Stimulated activated effector memory CD8-positive, alpha-beta T cell treated with anti-CD3 and anti-CD28 coated beads, Interleukin-12 subunit alpha, Interleukin-12 subunit beta, amount 100 ng/mL, for 72 hours (primary cell): Measurements from ENCODE around the gene RIIAD1.
A peak's percentile ranks its signal among the peaks of the same experiment; 100 is the strongest.

ENCODE experiments used
- ATAC-seq: fragments of 150-1000 bp; cut with Tn5 transposase; 2 replicates; pipeline ENCODE4 v1.10.0; 2021
- DNase-seq, 2 donors: peaks; one replicate each; pipeline ENCODE4 v3.0.0; 2021 to 2022; ENCODE audit warnings: low spot score in 2 of 2
- H3K27ac Mint-ChIP-seq: one replicate; pipeline ENCODE4 v1.8.0; 2022; ENCODE audit warnings: mild to moderate bottlenecking, mixed read lengths
- H3K36me3 Mint-ChIP-seq: one replicate; pipeline ENCODE4 v1.8.0; 2022; ENCODE audit warnings: mild to moderate bottlenecking, mixed read lengths
- H3K4me1 Mint-ChIP-seq: one replicate; pipeline ENCODE4 v1.8.0; 2022; ENCODE audit warnings: mixed read lengths
- H3K4me3 Mint-ChIP-seq: one replicate; pipeline ENCODE4 v1.8.0; 2022; ENCODE audit warnings: mild to moderate bottlenecking, mixed read lengths
- H3K9me3 Mint-ChIP-seq: one replicate; pipeline ENCODE4 v1.8.0; 2022; ENCODE audit warnings: mixed read lengths

RIIAD1 gene

GRCh38 chr1:151705753-151706463 is 15.4 kb upstream of the RIIAD1 start:
- peak overlapping the region; percentile 32 for H3K27ac Mint-ChIP-seq
- ATAC-seq (no peak), DNase-seq (no peak)
- H3K36me3 Mint-ChIP-seq, result no peaks in the 10 kb centered on the region
- H3K4me1 Mint-ChIP-seq, result peaks cover 19% of the 10 kb centered on the region
- no peak overlapping the region for H3K4me3 Mint-ChIP-seq
- no peaks in the 10 kb centered on the region for H3K9me3 Mint-ChIP-seq

- Mint-ChIP-seq H3K27ac (peak overlapping the region; percentile 45), H3K4me1 (peaks cover 19% of the 10 kb centered on the region), H3K9me3 (no peaks in the 10 kb centered on the region), H3K4me3 (no peak overlapping the region), H3K36me3 (no peaks in the 10 kb centered on the region)
- ATAC-seq (no peak), DNase-seq (no peak)
These were observed 14.6 kb upstream of the RIIAD1 start for GRCh38 chr1:151706464-151707415.

GRCh38 chr1:151707541-151708065 is 13.7 kb upstream of the RIIAD1 start:
- peaks cover 18% of the 10 kb centered on the region for H3K4me1 Mint-ChIP-seq
- no peak overlapping the region for H3K4me3 Mint-ChIP-seq
- no peaks in the 10 kb centered on the region for H3K9me3 Mint-ChIP-seq
- no peak overlapping the region for H3K27ac Mint-ChIP-seq
- ATAC-seq, result no peak
- DNase-seq, result no peak
- H3K36me3 Mint-ChIP-seq, result no peaks in the 10 kb centered on the region

- no peak for ATAC-seq
- peaks cover 6% of the 10 kb centered on the region for H3K4me1 Mint-ChIP-seq
These were observed 12.4 kb upstream of the RIIAD1 start for GRCh38 chr1:151708891-151709290.

GRCh38 chr1:151710187-151710840 is 11.0 kb upstream of the RIIAD1 start:
- Mint-ChIP-seq H3K27ac (peak overlapping the region; percentile 65), H3K36me3 (no peaks in the 10 kb centered on the region), H3K4me1 (peaks cover 6% of the 10 kb centered on the region), H3K4me3 (no peak overlapping the region), H3K9me3 (no peaks in the 10 kb centered on the region)
- DNase-seq (no peak), ATAC-seq (no peak)

More at GRCh38 chr1:151708891-151709290, 12.4 kb upstream of the RIIAD1 start:
- Mint-ChIP-seq H3K36me3 (no peaks in the 10 kb centered on the region), H3K9me3 (no peaks in the 10 kb centered on the region), H3K27ac (no peak overlapping the region), H3K4me3 (no peak overlapping the region)
- no peak for DNase-seq

GRCh38 chr1:151711044-151711800 is 10.1 kb upstream of the RIIAD1 start:
- peaks cover 10% of the 10 kb centered on the region for H3K4me1 Mint-ChIP-seq
- DNase-seq, result no peak
- no peaks in the 10 kb centered on the region for H3K9me3 Mint-ChIP-seq
- ATAC-seq, result no peak
- no peaks in the 10 kb centered on the region for H3K36me3 Mint-ChIP-seq
- H3K4me3 Mint-ChIP-seq, result no peak overlapping the region
- no peak overlapping the region for H3K27ac Mint-ChIP-seq

- Mint-ChIP-seq H3K36me3 (peaks cover 3% of the 10 kb centered on the region), H3K9me3 (no peaks in the 10 kb centered on the region), H3K4me3 (no peak overlapping the region), H3K27ac (no peak overlapping the region), H3K4me1 (peaks cover 12% of the 10 kb centered on the region)
- DNase-seq, result no peak
- no peak for ATAC-seq
These were observed 9.4 kb upstream of the RIIAD1 start for GRCh38 chr1:151711951-151712350.

- Mint-ChIP-seq H3K9me3 (no peaks in the 10 kb centered on the region), H3K4me3 (no peak overlapping the region), H3K4me1 (peaks cover 20% of the 10 kb centered on the region), H3K27ac (no peak overlapping the region), H3K36me3 (peaks cover 6% of the 10 kb centered on the region)
- DNase-seq (no peak), ATAC-seq (no peak)
These were observed 8.3 kb upstream of the RIIAD1 start for GRCh38 chr1:151713044-151713443.

GRCh38 chr1:151713874-151714273 is 7.4 kb upstream of the RIIAD1 start:
- H3K4me3 Mint-ChIP-seq, result no peak overlapping the region
- ATAC-seq, result no peak
- peaks cover 20% of the 10 kb centered on the region for H3K4me1 Mint-ChIP-seq
- no peaks in the 10 kb centered on the region for H3K9me3 Mint-ChIP-seq
- peaks cover 6% of the 10 kb centered on the region for H3K36me3 Mint-ChIP-seq
- H3K27ac Mint-ChIP-seq, result no peak overlapping the region
- DNase-seq, result no peak

- no peak for ATAC-seq
These were observed 6.2 kb upstream of the RIIAD1 start for GRCh38 chr1:151714820-151715725.

GRCh38 chr1:151715726-151716404 is 5.5 kb upstream of the RIIAD1 start:
- Mint-ChIP-seq H3K36me3 (peaks cover 6% of the 10 kb centered on the region), H3K9me3 (no peaks in the 10 kb centered on the region), H3K4me1 (peaks cover 29% of the 10 kb centered on the region), H3K4me3 (peak overlapping the region; percentile 76), H3K27ac (no peak overlapping the region)
- DNase-seq (no peak), ATAC-seq (no peak)

More at GRCh38 chr1:151714820-151715725, 6.2 kb upstream of the RIIAD1 start:
- Mint-ChIP-seq H3K27ac (no peak overlapping the region), H3K36me3 (peaks cover 6% of the 10 kb centered on the region), H3K9me3 (no peaks in the 10 kb centered on the region), H3K4me1 (peaks cover 21% of the 10 kb centered on the region), H3K4me3 (no peak overlapping the region)
- no peak for DNase-seq

GRCh38 chr1:151716405-151716762 is 4.9 kb upstream of the RIIAD1 start:
- H3K4me3 Mint-ChIP-seq, result peak overlapping the region; percentile 76
- DNase-seq (no peak), ATAC-seq (no peak)
- H3K27ac Mint-ChIP-seq, result no peak overlapping the region
- peaks cover 34% of the 10 kb centered on the region for H3K4me1 Mint-ChIP-seq
- H3K36me3 Mint-ChIP-seq, result peaks cover 6% of the 10 kb centered on the region
- no peaks in the 10 kb centered on the region for H3K9me3 Mint-ChIP-seq

GRCh38 chr1:151716771-151717631 is 4.3 kb upstream of the RIIAD1 start, which contains the start of gene CELF3:
Gene CELF3, minus strand, starts transcription at chr1:151716803. Its CDS starts 783 bp downstream, at chr1:151716020.
- Mint-ChIP-seq H3K36me3 (peaks cover 6% of the 10 kb centered on the region), H3K9me3 (no peaks in the 10 kb centered on the region), H3K4me3 (peak within 1 kb of the TSS; percentile 76), H3K27ac (no peak within 1 kb of the TSS), H3K4me1 (peaks cover 39% of the 10 kb centered on the region)
- no peak for ATAC-seq
- DNase-seq, result no peak
